ENCODE results near the gene C3AR1. TPM values are rescaled to one million over a fixed set of nuclear protein-coding genes. Genes with fewer than 3 reads are reported as not detected.
"Not testable (repeated sequence)": the region's sequence is repeated elsewhere in the genome, so short reads cannot be mapped to it uniquely, and the experiment has no call there.

The C3AR1 gene
- total RNA-seq, 1 donor from 2014 or later = 6.4 TPM

DNA sequence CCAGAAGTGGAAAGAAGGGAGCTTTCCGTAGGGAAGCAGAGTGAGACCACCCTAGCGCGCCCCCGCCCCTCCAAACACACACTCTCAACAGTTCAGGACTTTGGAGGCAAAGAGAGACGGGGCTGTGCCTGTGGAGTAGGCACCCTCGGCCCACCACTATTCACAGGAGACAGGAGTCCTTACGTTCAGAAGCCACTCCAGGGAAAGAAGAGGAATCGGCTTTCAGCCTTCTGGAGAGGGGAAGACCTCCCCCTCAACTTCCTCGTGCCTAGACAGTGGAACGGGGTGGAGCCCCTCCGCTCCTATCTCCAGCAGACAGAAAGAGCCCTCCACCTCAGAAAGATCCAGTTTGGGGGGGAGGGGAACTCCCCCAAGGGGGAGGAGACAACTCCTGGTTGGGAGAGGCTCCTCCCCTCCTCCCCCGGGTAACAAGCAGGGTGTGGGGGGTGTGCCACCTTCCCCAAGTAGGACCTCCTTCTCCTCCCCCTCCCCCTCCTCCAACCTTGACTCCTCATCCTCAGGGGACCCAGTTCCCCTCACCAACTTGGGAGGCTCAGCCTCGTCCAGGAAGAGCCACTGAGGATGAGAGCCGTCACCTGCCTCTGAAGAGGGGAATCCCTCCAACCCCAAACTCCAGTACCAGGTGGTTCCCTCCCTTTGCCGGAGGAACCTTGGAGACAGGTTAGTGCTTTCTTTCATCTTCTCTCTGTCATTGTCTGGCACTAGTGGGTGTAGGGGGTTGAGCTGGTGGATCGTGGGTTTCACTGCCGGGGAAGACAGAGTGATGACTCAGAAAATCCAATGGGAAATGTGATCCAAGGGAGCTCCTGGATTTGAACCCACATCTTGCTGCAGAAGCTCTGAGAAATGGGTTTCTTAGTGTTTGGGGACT, 32.8 kb downstream of the C3AR1 start:
- TF ChIP-seq, protein P1, sequence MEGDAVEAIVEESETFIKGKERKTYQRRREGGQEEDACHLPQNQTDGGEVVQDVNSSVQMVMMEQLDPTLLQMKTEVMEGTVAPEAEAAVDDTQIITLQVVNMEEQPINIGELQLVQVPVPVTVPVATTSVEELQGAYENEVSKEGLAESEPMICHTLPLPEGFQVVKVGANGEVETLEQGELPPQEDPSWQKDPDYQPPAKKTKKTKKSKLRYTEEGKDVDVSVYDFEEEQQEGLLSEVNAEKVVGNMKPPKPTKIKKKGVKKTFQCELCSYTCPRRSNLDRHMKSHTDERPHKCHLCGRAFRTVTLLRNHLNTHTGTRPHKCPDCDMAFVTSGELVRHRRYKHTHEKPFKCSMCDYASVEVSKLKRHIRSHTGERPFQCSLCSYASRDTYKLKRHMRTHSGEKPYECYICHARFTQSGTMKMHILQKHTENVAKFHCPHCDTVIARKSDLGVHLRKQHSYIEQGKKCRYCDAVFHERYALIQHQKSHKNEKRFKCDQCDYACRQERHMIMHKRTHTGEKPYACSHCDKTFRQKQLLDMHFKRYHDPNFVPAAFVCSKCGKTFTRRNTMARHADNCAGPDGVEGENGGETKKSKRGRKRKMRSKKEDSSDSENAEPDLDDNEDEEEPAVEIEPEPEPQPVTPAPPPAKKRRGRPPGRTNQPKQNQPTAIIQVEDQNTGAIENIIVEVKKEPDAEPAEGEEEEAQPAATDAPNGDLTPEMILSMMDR (IDR thresholded peaks at IDR 0.05) = no peak
- peak; percentile 45 to 65 for TF ChIP-seq POLR2AphosphoS5 (IDR thresholded peaks at IDR 0.05; ENCODE audit: insufficient read depth in 1 of 2, low read depth in 1 of 2)
- peak in 1 of 2 donors; percentile 38 for TF ChIP-seq POLR2A (IDR thresholded peaks at IDR 0.05)
- intact Hi-C loops (cut with DNase I) = loop anchor here (10.0 kb wide), 1 partner anchor 51 kb away; the partner anchor contains the start of gene NECAP1
- Histone ChIP-seq H3K27ac (peak overlapping the region; percentile 97), H3K4me1 (peaks cover 62% of the 10 kb centered on the region), H3K36me3 (no peaks in the 10 kb centered on the region), H3K4me3 (peak overlapping the region; percentile 90 to 97), H3K27me3 (no peaks in the 10 kb centered on the region), H3K9me3 (no peaks in the 10 kb centered on the region)
- no peak for DNase-seq (ENCODE audit: extremely low spot score in 2 of 2)

DNA sequence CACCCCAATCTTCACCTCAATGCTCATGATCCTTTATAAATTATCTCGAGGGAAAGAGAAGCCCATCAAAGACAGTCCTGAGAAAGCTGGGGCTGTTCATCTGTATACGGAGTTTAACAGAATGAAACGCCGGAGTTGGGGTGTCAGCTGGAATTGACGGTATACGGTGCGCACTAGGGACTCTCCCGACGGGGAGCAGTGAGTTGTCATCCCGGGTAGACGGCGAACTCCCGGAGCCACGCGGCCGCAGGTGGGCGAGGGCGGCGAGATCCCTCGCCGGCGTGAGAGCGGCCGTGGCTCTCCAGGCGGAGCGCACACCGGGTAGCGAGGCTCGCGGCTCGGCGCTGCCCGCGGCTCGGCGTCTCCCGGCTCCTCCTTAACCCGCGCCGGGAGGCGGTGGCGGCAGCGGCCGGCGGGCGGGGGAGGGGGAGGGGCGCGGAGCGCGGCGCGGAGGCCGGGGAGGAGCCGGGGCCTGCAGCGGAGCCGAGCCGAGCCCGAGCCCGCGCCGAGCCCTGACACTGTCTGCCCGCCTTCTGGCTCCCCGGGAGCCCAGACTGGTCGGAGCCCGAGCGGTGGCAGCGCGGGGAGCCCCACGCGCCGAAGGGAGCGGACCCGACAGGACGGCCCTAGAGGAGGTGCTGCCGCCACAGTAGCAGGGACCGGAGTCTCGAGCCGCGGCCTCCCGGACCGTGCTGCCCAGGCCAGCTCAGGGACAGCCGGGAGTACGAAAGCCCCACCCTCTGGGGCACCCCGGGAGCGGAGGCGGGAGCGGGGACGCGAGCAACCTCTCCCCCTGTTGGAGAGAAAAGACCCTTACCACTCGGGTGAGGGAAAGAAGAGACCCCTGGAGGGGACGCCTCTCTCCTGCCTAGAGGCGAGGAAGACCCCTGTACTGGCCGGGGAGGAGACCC, 33.7 kb downstream of the C3AR1 start, which contains the start of gene FOXJ2:
FOXJ2 (plus strand) TSS at position 475 of the 911 bp plus-strand sequence. CDS start 7,117 bp downstream, outside the sequence.
- H3K36me3 ChIP-seq = no peaks in the 10 kb centered on the region
- H3K4me3 ChIP-seq = peak within 1 kb of the TSS; percentile 90 to 97
- TF ChIP-seq POLR2AphosphoS5 (IDR thresholded peaks at IDR 0.05; ENCODE audit: insufficient read depth in 1 of 2, low read depth in 1 of 2) (peak in 1 of 2 donors; percentile 75), POLR2A (IDR thresholded peaks at IDR 0.05) (peak in 1 of 2 donors; percentile 77)
- TF ChIP-seq, protein P1 (IDR thresholded peaks at IDR 0.05) = no peak
- H3K27me3 ChIP-seq = no peaks in the 10 kb centered on the region
- H3K4me1 ChIP-seq = peaks cover 53% of the 10 kb centered on the region
- no peaks in the 10 kb centered on the region for H3K9me3 ChIP-seq
- H3K27ac ChIP-seq = peak within 1 kb of the TSS; percentile 97
- DNase-seq (ENCODE audit: extremely low spot score in 2 of 2) = no peak
- intact Hi-C loops (cut with DNase I) = loop anchor here (10.0 kb wide), 1 partner anchor 52 kb away; the partner anchor contains the start of gene NECAP1

DNA sequence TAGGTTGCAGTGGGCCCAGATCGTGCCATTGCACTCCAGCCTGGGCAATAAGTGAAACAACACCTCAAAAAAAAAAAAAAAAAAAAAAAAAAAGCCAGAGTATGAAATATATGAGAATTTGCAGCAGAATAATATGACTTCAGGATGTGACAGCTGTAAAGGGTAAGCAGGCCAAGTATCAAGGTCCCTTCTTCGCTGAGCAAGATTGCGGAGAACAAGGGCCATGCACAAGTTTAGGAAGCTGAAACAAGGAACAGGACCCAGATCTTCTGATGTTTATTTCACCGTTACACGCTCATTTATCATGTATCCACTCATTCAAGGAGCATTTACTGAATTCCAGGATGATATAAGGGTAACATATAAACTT, 34.3 kb downstream of the C3AR1 start:
- H3K9me3 ChIP-seq = no peaks in the 10 kb centered on the region
- H3K4me3 ChIP-seq = peak overlapping the region; percentile 90 to 97
- TF ChIP-seq, protein P1 (IDR thresholded peaks at IDR 0.05) = no peak
- TF ChIP-seq POLR2A (IDR thresholded peaks at IDR 0.05) (no peak), POLR2AphosphoS5 (IDR thresholded peaks at IDR 0.05; ENCODE audit: insufficient read depth in 1 of 2, low read depth in 1 of 2) (no peak)
- H3K27ac ChIP-seq = peak overlapping the region; percentile 97
- no peaks in the 10 kb centered on the region for H3K27me3 ChIP-seq
- DNase-seq (ENCODE audit: extremely low spot score in 2 of 2) = no peak
- H3K36me3 ChIP-seq = no peaks in the 10 kb centered on the region
- intact Hi-C loops (cut with DNase I) = loop anchor here (10.0 kb wide), 1 partner anchor 53 kb away; the partner anchor contains the start of gene NECAP1
- peaks cover 46% of the 10 kb centered on the region for H3K4me1 ChIP-seq

DNA sequence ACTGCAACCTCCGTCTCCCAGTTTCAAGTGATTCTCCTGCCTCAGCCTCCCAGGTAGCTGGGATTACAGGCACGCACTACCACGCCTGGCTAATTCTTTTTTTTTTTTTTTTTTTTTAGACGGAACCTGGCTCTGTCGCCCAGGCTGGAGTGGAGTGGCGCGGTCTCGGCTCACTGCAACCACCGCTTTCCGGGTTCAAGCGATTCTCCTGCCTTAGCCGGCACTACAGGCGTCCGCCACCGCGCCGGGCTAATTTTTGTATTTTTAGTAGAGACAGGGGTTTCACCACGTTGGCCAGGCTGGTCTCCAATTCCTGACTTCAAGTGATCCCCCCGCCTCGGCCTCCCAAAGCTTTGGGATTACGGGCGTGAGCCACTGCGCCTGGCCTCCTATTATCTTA, 35.1 kb downstream of the C3AR1 start:
- H3K27me3 ChIP-seq; H3K9me3 ChIP-seq; H3K4me3 ChIP-seq; H3K36me3 ChIP-seq; DNase-seq (ENCODE audit: extremely low spot score in 2 of 2): not testable (repeated sequence)
- Histone ChIP-seq H3K27ac (peak overlapping the region; percentile 97), H3K4me1 (peaks cover 38% of the 10 kb centered on the region)
- intact Hi-C loops (cut with DNase I) = loop anchor here (10.0 kb wide), 1 partner anchor 54 kb away; the partner anchor contains the start of gene NECAP1

DNA sequence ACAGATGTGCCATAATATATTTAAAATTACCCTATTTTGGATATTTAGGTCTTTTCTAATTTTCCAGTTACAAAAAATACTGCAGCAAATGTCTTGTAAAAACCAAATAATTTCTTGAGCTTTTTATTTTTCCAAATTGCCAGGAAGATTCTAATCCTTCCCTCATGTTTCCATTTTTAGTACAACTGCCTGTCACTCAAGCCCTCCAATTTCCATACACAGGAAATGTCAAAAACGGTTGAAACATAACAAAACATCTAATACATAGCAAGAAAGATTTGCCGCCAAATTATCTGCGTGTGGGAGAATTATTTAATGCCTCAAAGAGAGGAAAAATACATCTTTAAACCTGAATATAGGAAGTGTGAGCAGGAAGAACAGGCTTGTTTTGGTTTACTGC, 36.0 kb downstream of the C3AR1 start:
- DNase-seq (ENCODE audit: extremely low spot score in 2 of 2) = no peak
- TF ChIP-seq POLR2AphosphoS5 (IDR thresholded peaks at IDR 0.05; ENCODE audit: insufficient read depth in 1 of 2, low read depth in 1 of 2) = no peak
- no peak for TF ChIP-seq POLR2A (IDR thresholded peaks at IDR 0.05)
- TF ChIP-seq, protein P1 (IDR thresholded peaks at IDR 0.05) = no peak
- no peak overlapping the region for H3K27ac ChIP-seq
- H3K4me3 ChIP-seq = no peak overlapping the region
- H3K4me1 ChIP-seq = peaks cover 30% of the 10 kb centered on the region
- intact Hi-C loops (cut with DNase I) = loop anchor here (10.0 kb wide), 1 partner anchor 55 kb away; the partner anchor contains the start of gene NECAP1
- H3K27me3 ChIP-seq = no peaks in the 10 kb centered on the region
- H3K9me3 ChIP-seq = no peaks in the 10 kb centered on the region
- no peaks in the 10 kb centered on the region for H3K36me3 ChIP-seq

Data from vagina (tissue), 2 donors.